Measurements from ENCODE around the gene SAMSN1.
A peak's percentile ranks its signal among the peaks of the same experiment; 100 is the strongest.

SAMSN1 gene

DNA sequence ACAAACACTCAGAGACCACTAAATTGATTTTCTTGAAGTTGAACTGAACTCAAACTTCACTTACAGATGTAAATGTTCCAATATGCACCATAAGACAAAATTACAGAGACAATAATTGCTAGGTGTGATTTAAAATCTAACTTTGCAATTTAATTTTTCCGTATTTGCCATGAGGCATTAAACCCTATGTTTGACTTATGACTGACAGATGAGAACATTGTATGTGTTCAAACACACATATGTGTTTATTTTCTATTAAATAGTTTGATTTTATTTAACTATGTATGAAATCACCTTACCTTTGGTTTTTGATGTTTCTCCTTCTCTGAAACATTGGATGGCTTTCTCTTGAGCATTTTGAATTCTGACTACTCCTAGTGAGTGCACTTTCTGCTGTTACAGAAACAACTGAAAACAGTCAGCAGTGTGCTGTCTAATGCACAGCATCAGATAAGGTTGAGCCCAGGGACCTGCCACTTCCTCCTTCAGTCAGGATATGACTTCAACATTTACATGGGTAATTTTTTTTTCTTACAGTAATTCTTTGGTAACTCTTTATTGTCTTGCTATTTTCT lies at the start of gene SAMSN1:
Gene SAMSN1 (minus strand): TSS at position 410 of the 575 bp plus-strand sequence. CDS start 54 bp downstream, at position 356.
- peak; percentile 52 for DNase-seq (ENCODE audit: low spot score)

DNA sequence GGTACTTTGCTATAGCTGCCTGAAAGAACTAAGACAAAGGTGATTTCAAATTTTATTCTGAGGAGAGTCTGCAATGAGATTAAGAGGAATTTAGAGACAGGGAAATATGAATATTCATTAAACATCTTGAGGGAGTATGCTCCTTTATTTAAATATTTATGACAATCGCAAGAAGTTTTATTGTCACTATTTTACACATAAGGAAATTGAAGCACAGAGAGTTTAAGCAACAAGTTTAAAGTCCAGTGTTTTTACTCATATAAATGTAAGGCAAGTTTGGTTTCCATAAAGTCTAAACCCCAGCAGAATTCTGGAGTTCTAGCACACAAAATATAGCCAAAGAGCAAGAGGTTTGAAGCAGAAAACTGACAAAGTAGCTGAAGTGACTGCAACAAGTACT lies 49.3 kb upstream of the SAMSN1 start:
- no peak for DNase-seq (ENCODE audit: low spot score)

DNA sequence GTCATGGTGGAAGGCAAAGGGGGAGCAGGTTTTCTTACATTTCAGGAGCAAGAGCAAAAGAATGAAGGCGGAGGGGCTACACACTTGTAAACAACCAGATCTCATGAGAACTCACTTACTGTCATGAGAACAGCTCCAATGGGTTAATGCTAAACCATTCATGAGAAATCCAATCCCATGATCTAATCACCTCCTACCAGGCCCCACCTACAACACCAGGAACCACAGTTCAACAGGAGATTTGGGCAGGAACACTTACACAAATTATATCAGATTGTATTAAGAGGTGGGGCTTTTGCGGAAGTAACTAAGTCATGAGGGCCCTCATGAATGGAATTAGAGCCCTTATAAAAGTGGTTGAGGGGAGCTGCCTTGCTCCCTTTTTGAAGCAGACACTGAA lies 48.9 kb upstream of the SAMSN1 start:
- DNase-seq (ENCODE audit: low spot score) = no peak

DNA sequence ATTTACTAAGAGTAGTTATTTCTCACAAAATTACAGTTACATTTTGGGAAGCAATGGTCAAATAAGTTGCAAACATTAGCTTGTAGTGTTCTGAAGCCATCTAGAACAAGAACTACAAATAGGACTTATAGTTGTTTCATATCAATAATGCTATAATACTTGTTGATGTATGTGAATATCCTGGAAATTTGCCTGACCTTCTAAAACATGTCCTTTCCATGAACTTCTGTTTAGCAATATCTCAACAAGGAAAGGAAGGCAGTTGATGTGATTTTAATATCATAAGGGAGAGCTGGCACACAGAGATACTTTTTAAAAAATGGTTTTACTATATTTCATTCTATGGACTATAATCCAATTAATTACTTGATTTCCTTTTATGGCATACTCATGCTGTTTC lies 47.1 kb upstream of the SAMSN1 start:
- no peak for DNase-seq (ENCODE audit: low spot score)

DNA sequence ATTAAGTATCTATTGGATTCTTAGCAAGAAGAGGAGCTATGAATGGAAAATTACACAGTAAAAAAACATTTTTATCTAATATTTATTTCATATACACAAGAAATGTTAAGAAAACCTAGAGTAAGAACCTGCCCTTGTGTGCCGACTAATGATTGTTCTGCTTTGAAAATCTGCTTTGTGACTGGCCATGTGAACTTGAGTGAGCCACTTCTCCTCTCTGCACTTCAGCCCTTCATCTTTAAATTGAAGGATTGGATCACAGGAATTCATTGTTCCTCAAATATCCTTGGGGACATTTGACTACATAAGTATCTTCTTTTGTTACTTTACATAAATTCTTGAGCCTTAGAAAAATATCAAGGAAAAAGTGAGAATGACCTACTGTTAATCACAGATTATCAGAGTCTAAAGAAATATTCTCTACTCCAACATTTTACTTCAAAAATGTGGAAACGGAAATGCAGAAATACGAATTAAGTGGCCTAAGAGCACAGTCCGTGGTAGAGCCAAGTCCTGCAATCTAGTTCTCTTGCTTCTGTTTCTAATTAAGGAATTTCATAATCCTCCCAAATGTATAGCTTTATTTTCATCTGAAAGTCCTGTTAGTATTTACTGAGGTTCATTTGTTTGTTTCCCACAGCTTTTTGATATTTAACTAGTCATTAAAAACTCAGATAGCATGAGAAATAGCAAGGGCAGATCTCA lies 46.3 kb upstream of the SAMSN1 start:
- DNase-seq (ENCODE audit: low spot score) = no peak

DNA sequence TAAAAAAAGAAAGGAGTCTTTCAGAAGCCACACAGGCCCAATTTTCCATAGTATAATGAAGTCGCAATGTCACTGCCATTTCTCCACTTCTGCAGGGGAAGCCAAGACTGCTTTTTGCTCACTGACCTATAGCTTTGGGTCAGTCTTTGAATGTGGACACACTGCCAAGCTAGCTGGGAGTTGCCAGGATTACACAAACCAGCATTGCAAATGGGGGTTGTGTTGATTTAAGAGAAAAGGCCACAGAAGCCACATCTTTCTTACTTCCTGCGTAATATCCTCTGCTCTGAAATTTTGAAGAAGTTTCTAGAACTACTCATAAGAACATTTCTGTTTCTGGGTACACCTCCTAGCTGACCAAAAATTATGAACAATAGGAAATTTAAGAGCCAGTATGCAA lies 45.8 kb upstream of the SAMSN1 start:
- DNase-seq (ENCODE audit: low spot score) = no peak

DNA sequence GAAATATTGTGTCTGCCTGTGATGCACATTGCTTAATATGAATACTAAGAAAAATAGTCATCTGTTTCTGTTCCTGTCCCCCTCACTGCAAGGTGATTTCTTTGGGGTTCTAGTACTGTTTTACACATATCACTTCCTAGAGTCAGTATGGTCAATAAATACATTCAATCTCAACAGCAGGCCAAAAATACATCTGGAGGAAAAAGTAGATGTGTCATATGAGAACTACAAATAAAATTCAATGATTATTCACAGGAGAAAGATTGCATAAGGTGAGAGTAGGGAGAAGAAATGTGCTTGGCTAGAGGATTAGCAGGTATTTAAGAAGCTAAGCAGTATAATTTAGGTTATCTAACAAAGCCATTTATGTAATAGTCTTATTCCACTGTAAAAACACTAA lies 45.3 kb upstream of the SAMSN1 start:
- no peak for DNase-seq (ENCODE audit: low spot score)

DNA sequence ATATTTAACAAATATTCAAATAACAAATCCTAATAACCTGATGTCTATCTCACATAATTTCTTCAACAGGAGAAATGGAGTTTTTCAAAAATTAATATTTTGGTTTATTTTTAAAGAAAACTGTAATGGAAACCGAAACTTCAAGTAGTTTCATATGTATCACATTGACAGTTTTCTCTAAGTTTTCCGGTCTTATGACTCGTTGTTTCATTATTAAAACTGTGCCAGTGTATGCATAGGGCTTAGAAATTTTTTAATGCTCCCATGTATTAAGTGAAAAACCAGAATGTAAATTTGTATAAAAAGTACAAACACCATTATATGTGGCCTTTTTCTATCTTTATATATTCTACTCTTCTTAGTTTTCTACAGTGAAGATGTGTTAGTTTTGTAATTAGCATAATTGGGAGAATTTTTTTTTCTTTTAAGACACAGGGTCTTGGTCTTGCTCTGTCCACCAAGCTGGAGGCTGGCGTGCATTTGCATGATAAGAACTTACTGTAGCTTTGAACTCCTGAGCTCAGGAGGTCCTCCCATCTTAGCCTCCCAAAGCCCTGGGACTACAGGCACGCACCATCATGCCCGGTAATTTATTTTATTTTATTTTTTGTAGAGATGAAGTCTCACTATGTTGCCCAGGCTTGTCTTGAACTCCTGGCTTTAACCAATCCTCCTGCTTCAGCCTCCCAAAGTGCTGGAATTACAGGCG lies 43.9 kb upstream of the SAMSN1 start:
- DNase-seq (ENCODE audit: low spot score) = no peak

DNA sequence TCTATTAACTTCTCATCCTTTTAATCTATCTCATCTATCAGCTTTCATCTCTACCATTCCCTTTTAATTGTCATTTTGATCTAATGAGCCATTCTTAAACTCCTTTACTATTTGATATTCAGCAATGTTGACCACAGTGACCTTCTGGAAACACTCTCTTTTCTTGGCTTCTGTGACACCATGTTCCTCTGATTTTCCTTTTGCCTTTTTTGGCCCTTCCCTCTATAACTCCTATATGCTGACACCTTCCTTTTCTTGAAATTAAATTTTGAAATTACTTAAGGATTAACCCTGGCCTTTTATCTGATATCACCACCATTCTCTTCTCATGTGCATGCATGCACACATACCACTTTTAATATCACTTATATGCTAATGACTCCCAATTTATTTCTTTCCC lies 41.2 kb upstream of the SAMSN1 start:
- no peak for DNase-seq (ENCODE audit: low spot score)

DNA sequence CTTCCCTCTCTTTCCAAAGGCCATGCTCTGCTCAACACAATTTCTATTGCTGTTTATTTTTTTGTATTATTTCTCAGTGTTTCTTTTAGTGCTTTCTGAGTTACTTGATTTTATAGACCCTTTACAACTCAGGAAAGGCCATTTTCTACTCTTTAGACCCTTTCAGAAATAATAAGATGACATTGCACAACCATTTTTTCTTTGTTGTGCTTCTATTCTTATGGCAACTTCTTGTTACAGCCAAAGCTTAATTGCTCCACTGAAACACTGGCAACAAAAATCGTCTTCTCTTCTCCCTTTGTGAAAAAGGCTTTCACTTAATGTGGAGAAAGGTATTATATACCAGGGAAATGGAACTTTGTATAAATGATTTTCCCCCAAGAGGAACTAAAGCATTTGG lies 39.0 kb upstream of the SAMSN1 start:
- DNase-seq (ENCODE audit: low spot score) = no peak

DNA sequence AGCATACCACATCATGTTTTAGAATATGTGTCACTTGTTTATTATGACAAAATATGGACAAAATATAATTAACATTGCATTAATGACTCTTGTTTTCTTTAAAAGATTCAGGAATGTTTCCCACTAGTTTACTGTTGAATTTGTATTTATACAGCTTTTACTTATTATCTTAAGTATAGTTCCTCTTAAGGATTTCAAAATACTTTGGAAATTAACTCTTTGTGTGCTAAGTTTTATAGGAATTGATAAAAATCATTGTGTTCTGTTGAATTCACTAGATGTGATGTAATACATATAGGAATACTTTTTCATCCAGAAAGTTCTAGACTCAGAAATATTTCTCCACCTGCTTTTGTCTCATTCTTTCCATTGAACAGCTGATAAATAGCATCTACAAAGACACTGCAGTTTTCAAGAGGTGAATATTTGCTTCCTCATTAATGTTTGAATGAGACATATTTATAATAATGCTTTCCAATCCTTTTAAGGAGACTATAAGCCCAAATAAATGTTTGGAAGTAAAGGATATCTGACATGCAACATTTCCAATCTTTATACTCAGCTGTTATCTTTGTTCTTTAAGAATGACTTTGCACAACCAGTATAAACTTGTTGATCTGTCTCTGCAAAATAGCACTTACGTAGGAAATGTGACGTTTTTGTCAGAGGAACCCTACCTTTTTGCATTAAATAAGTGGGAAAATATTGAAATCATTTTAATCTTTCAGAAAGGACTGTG lies 38.4 kb upstream of the SAMSN1 start:
- DNase-seq (ENCODE audit: low spot score) = peak; percentile 5

DNA sequence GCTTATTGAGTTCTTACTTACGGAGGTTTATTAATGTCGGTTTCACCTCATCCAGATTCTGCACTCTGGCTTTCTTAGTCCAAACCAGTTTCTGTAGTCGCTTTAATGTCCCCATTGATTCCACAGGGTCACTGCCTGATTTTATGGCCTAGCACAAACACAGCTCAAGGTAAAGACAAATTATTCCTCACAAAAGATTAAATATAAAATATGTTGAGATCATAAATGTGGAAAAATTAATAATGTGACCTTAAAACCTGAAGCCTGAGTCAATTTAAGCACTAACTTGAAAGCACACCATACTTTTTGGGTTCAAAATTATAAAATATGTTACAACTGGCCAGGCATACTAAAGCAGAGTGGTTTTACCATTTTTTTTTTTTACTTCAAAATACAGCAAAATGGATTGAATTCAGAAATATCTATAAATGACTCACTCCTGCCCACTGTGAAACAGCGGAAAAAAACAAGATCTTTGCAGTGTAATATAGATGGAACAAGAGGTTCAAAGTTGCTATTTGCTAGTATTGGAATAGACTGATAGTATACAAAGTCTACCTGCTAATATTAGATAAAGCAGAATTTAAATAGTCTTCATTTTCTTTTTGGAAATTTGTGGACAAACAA lies 37.6 kb upstream of the SAMSN1 start:
- no peak for DNase-seq (ENCODE audit: low spot score)

DNA sequence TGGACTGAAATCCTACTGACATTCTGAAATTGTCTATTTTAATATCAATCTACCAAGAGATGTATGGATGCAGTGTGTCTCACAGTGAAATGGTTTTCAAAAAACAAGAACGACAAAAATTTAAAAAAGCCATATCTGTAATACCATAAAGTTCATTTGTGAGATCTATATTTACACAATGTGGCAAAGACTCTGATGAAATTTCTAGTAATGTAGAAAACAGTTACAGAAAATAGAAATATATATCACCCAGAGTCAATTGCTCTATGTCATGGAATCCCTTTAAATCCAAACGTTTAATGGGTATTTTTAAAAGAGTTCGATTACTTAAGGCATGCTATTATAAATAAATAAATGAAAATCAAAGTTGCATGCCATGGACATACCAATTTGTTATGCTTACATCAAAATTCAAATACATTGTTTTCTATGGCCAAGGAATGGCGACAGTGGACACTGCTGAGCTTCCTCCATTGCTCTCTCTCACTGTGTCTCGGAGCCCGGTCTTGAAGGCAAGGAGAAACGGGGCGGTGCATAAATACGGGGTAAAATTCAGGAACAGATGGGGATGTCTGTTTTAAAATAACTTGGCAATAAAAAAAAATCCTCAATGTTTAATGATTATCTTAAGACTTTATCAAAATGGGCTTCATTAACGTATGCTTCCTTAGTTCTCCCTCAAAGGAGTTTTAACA lies 37.0 kb upstream of the SAMSN1 start:
- DNase-seq (ENCODE audit: low spot score) = no peak

DNA sequence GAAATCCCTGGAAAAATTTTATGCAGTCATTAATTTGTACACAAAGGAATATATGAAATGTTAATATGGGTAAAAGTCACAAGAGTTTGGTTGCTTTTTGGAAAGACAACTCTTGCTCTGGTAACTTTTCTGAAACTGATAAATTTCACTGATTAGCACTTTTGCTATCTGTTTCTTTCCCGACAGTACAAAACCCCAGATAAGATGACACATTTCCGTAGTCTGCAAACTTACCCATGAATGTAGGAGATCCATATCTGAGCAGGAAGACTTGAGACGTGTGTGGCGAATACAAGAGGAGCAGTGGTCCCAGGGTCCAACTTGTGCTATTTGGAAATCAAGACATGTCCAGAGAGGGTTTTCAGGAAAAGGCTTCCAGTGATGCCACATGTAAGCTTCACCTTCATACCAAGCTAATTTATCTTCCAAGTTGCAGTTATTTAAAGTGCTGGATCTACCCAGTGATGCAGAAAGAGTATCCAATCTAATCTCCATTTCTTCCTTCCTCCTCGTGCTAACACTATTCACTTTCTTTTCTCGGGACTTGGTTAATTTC lies 35.9 kb upstream of the SAMSN1 start:
- DNase-seq (ENCODE audit: low spot score) = no peak

DNA sequence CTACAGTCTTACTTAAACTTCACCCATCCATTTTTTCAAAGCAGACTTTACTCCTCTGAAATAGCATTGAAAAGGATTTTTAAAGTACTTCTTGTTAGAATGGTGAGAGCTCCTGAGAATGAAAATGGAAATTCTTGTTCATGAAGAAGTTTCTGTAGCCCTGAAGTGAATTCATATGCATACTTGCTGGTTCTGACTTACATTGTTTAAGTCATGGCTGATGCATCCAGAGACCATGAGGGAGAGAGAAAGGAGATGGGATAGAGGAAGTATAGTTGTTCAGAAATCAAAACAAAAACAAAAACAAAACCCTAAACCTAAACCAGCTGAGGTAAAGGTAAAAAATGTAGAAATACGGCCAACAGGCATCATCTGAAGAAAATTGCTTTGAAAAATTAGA lies 27.1 kb upstream of the SAMSN1 start:
- no peak for DNase-seq (ENCODE audit: low spot score)

DNA sequence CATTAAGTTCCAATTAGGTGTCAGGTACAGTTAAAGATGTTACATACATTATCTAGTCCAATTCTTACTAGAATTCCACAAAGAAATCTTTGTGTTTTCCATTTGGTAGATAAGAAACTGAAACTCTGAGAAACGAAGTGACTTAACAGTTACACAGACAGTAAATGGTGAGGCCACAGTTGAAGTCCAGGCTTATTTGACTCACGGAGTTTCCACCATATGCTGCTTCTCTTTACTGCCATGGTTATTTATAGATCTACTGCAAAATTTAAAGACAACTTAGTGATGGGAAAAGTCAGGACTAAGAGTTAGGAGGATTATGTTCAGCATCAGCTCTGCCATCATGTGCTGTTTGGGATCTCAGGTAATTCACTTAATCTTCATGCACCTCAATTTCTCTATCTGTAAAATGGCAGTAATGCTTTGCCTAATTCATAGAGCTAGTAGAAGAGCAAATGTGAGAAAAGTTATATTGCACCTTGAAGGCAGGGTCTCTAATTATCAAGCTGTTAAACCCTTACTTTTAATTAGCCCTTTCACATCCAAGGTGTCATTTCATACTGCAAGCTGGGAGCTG lies 26.2 kb upstream of the SAMSN1 start:
- no peak for DNase-seq (ENCODE audit: low spot score)

DNA sequence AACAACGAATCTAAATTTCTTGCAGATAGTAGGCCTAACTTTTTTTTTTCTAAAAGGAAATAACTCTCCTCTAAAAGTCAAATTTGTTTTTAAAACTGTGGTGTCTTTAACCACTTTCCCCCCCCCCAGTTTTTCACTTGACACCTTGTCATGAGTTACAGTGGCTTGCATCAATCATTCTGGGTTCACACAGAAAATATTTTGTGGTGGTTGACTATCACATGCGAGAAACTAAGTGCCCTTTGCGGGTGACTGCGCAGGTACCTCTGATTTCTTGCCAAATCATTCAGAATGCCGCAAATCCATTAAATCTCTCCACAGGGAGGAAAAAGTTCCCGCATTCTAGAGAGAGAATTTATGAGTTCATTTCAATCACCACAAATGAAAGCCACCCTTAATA lies 23.8 kb upstream of the SAMSN1 start:
- no peak for DNase-seq (ENCODE audit: low spot score)

DNA sequence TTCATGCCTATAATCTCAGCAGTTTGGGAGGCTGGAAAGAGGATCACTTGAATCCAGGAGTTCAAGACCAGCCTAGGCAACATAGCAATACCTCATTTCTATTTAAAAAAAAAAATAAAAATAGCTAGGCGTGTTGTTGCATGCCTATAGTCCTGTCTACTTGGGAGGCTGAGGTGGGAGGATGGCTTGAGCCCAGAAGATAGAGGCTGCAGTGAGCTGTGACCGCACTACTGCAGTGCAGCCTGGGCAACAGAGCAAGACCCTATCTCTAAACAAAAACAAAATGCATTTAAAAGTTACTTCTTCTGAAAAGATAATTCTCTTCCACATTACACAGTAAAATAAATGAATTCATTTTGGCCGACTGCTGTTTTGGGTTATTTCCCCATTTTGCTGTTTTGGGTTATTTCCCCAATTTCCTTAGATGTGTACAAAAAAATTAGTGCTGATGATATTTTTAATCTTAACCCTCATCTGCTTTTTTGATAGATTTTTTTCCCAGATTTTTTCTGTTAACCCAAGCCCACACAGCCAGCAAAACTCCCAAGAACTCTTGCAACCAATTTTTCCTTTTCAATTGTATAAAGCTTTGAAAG lies 23.0 kb upstream of the SAMSN1 start:
- no peak for DNase-seq (ENCODE audit: low spot score)

DNA sequence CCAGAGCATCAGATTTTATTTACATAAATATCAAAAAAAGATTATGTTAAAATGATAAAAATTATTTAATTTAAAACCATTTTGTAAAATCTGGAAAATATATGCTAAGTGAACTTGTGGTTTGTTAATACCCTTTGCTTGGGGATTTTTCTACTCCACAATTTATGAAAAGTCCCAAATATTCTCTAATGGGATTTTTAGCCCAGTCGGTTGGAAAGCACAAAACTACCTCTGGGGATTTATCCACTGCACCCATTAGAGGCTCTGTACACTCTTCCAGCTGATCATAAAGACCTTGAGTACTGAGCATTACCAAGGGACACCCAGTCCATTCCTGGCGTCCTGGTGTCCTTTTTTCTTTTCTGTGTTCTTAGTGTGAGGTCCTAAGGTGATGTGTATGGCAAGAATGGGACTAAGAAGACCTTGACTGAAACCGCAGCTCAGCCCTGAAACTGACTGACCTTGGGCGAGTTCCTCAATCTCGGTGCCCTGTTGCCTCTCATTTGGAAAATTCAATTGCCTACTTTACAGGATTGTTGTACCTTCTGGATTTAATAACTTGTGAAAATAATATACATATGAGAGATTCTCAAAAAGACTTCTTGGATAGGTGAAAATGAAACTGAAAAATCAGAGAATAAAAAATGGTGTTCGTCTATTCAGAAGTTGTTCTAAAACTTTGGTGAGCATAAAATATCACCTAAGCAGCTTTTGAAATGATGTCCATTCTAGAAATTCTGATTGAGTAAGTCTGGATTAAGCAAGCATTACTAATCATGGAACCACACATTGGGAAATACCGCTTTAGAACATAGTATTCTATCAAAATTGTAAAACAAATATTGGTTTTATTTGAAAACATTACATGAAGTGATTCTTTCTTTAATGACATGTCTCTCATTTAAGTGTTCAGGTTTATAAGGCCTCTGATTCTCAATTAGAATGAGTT lies 21.5 kb upstream of the SAMSN1 start:
- DNase-seq (ENCODE audit: low spot score) = no peak
